ENCODE results near the gene ZNHIT2.
A peak's percentile ranks its signal among the peaks of the same experiment; 100 is the strongest.

ZNHIT2 gene

DNA sequence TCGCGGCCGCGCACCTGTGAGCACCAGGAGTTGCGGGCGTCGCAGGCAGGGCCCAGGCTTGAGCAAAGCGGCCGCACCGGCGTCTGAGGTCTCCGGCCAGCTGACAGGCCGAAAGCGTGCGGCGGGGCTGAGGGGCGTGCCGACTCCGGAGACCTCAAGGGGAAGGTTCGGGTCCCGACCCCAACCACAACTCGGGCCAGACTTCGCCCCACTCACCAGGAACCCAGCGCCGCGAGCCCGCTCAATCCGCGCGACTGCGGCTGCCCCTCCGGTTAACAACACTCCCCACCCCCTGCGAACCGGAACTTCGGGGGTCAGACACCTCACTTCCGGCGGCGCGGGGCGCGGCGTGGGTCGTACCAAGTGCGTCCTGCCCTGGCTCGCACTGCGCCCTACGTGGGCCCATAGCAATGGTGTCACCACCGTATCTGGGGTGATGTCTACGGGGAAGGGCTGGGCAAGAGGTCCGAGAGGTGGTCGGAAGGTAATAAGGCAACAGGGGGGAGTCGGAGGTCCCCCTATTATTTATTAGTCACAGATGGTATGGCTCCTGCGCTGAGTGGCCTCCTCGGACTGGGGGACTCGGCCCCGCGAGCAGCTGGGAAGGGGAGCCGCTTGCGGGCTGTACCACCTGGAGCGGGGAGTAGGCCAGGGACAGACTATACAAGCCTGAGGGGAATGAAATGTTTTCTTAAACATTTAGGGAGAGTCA lies 16.9 kb upstream of the ZNHIT2 start, which contains the start of gene SYVN1:
TSS of gene SYVN1 (minus strand) at position 280 of the 712 bp plus-strand sequence. CDS start 918 bp downstream, outside the sequence.
- peak; percentile 82 to 87 for ATAC-seq

GRCh38 chr11:65133724-65134123 lies 16.2 kb upstream of the ZNHIT2 start:
- ATAC-seq = no peak

GRCh38 chr11:65132988-65133700 lies 15.6 kb upstream of the ZNHIT2 start:
- ATAC-seq = no peak

DNA sequence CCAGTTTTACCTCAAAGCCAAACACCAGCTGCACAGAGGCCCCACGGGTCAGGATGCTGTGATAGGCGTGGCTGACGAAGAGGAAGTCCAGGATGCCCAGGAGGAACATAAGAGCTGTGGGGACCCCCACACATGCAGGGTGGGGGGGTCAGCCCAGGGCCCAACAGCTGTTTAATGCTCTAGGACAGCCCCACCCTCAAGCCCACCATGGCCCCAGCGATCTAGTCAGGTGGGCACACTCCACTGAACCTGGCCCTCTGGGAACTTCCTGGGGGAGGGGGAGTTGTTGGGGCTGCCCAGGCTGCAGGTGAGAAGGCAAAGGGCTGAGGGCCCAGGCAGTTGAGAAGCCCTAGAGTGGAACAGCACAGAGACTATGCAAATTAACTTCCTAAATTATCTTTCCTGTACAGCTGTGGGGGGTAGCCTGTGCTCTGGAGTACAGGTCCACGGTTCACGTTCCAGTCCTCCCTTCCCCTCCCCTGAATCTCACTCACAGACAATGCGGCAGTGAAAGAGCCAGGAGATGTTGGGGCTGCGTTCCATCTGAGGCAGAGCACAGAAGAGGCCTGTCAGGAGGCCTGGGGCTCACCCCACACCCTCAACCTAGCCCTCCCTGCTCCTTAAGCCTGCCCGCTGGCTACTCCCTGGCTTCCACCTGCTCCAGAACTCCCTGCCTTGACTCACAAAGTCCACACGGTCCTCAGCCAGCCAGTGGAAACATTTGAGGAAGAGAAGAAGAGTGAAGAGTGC lies 14.9 kb upstream of the ZNHIT2 start:
- ATAC-seq = no peak

GRCh38 chr11:65131895-65132237 lies 14.4 kb upstream of the ZNHIT2 start:
- ATAC-seq = no peak

DNA sequence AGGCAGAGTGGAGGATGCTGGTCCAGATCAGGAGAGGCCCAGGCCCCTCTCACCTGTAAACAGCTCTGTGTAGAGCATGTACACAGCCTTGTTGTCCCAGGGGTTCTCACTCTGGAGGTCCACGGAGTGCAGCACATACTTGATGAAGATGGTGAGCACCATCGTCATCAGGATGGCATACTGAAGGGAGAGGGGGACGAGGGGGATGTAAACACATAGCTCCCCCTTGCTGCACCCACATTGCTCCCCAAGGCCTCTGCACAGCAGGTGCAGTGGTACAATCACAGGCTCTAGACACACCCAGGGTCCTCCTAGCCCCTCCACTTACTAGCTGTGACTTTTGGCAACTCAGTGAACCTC lies 13.9 kb upstream of the ZNHIT2 start:
- ATAC-seq = no peak

DNA sequence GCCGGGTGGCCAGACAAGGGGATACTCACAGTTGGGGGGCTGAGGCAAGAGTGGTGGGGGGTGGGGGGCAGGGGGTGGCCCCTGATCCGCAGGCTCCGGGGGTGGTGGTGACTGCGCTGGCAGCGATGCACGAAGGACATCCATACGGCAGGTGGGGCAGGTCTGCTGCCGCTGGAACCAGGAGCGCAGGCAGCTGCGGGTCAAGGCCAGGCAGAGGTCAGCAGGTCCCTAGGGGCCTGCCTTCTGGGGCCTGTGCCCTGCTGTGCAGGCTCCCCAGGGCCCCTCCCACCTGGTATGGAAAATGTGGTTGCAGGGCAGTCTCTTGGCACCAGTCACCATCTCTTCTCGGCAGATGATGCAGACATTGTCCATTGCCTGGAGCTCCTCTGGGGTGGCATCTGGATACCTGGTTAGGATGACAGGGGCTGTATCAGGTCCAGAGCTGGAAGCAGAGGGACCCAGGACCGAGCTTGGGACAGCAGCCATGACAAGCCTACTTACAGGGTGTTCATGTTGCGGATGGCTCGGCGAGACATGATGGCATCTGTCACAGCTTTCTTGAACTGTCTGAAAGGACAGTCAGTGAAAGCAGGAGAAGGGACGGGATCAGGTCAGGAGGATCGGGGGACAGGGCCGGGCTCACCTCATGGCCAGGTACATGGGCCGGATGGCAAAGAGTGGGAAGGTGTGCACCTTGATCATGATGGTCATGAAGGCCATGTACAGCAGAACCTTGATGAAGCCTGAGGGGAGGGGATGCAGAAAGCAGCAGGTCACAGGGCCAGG lies 13.3 kb upstream of the ZNHIT2 start:
- ATAC-seq = no peak

GRCh38 chr11:65129649-65130441 lies 12.3 kb upstream of the ZNHIT2 start:
- ATAC-seq = no peak

GRCh38 chr11:65128182-65129145 lies 11.0 kb upstream of the ZNHIT2 start:
- no peak for ATAC-seq

- no peak for ATAC-seq
Observed at GRCh38 chr11:65127473-65128181, 10.1 kb upstream of the ZNHIT2 start.

GRCh38 chr11:65126624-65127274 lies 9.2 kb upstream of the ZNHIT2 start:
- no peak for ATAC-seq

DNA sequence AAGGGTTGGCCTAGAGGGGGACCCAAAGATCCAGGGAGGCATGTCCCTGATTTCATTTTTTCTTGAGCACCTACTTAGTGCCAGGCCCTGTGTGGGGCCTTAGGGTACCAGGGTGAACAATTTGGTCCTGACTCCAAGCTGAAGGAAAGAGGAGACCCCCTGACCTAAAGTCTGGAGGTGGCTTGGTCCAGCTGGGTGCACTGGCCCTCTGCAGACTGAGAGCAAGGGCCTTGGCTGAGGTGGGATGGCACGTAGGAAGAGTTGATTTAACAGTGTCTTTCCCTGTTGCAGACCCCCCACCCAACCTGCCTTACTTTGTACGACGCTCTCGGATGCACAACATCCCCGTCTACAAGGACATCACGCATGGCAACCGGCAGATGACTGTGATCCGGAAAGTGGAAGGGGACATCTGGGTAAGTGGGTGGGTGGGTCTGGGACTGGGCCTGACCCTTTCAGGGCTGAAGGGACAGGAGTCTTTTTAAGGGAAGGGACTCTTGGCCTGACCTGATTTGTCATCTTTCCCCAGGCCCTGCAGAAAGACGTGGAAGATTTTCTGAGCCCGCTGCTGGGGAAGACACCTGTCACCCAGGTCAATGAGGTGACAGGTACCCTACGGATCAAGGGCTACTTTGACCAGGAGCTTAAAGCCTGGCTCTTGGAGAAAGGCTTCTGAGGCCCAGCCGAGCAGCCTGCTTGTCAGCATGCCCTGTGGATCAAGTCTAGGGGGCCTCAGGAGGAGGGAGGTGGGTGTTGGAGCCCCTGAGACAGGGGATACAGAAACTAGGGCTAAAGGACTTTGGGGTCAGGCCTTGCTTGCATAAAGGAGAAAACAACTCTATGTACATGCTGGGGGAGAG lies 7.9 kb upstream of the ZNHIT2 start:
- no peak for ATAC-seq

- ATAC-seq = no peak
Observed at GRCh38 chr11:65124480-65125196, 7.1 kb upstream of the ZNHIT2 start.

- peak; percentile 87 to 88 for ATAC-seq
Observed at GRCh38 chr11:65121865-65122696, 4.6 kb upstream of the ZNHIT2 start, which contains the start of the genes FAU and MRPL49. TSS of gene FAU (minus strand) at chr11:65122134. CDS start at chr11:65121813, 321 bp downstream. TSS of gene MRPL49 (plus strand) at chr11:65122321. CDS start at chr11:65122347, 26 bp downstream.

GRCh38 chr11:65121447-65121864 lies 4.0 kb upstream of the ZNHIT2 start:
- no peak for ATAC-seq

- no peak for ATAC-seq
Observed at GRCh38 chr11:65120831-65121230, 3.3 kb upstream of the ZNHIT2 start.

- ATAC-seq = no peak
Observed at GRCh38 chr11:65119670-65119995, 2.1 kb upstream of the ZNHIT2 start.
